GM19351 (cell line): ENCODE measurements around the gene GARNL3.

Experiments used
- ATAC-seq: cut with Tn5 transposase; IDR thresholded peaks from one replicate; pipeline ENCODE4 v1.9.1; 2021; ENCODE audit warnings: mild to moderate bottlenecking, moderate library complexity; ENCODE audit not compliant: unreplicated experiment

The GARNL3 gene

GRCh38 chr9:127233989-127234388 is 30.6 kb upstream of the GARNL3 start:
- no peak for ATAC-seq

GRCh38 chr9:127237801-127238200 is 26.8 kb upstream of the GARNL3 start:
- ATAC-seq: no peak

- no peak for ATAC-seq
Observed at GRCh38 chr9:127241354-127241753, 23.2 kb upstream of the GARNL3 start.

- peak; percentile 100 for ATAC-seq
Observed at GRCh38 chr9:127244609-127245601, 19.7 kb upstream of the GARNL3 start.

GRCh38 chr9:127245637-127246164 is 18.9 kb upstream of the GARNL3 start:
- ATAC-seq: no peak

- ATAC-seq: no peak
Observed at GRCh38 chr9:127248241-127248640, 16.3 kb upstream of the GARNL3 start.

GRCh38 chr9:127249877-127250276 is 14.7 kb upstream of the GARNL3 start:
- ATAC-seq: no peak

- no peak for ATAC-seq
Observed at GRCh38 chr9:127250896-127251391, 13.6 kb upstream of the GARNL3 start.

GRCh38 chr9:127252410-127253318 is 11.9 kb upstream of the GARNL3 start:
- no peak for ATAC-seq

- ATAC-seq: no peak
Observed at GRCh38 chr9:127253446-127253845, 11.1 kb upstream of the GARNL3 start.

- ATAC-seq: no peak
Observed at GRCh38 chr9:127255692-127256091, 8.9 kb upstream of the GARNL3 start.

GRCh38 chr9:127256324-127256723 is 8.2 kb upstream of the GARNL3 start:
- ATAC-seq: no peak

GRCh38 chr9:127258606-127259471 is 5.7 kb upstream of the GARNL3 start:
- ATAC-seq: no peak

- ATAC-seq: no peak
Observed at GRCh38 chr9:127262602-127263001, 2.0 kb upstream of the GARNL3 start.

- no peak for ATAC-seq
Observed at GRCh38 chr9:127263237-127263636, 1.3 kb upstream of the GARNL3 start.

GRCh38 chr9:127263664-127264063 is 910 bp upstream of the GARNL3 start:
- ATAC-seq: no peak

GRCh38 chr9:127267793-127268525 is 3.4 kb downstream of the GARNL3 start:
- ATAC-seq: no peak

- no peak for ATAC-seq
Observed at GRCh38 chr9:127269449-127269848, 4.9 kb downstream of the GARNL3 start.

GRCh38 chr9:127273326-127273725 is 8.8 kb downstream of the GARNL3 start:
- ATAC-seq: no peak
